ENCODE results near the gene SLC25A30. TPM values are rescaled to one million over a fixed set of nuclear protein-coding genes. Genes with fewer than 3 reads are reported as not detected.

SLC25A30 gene
- total RNA-seq, 4 donors from 2014 or later = 10.1 to 21.9 (median 11.9) TPM

- TF ChIP-seq CTCF (IDR thresholded peaks at IDR 0.05) = peak in 2 of 3 donors; percentile 26 to 54
- DNase-seq (ENCODE audit: low spot score) (peak; percentile 26), ATAC-seq (ENCODE audit: low FRiP score) (peak; percentile 69)
These were observed 47.2 kb downstream of the SLC25A30 start for GRCh38 chr13:45370922-45371406.

GRCh38 chr13:45369116-45369515 lies 49.1 kb downstream of the SLC25A30 start:
- DNase-seq (ENCODE audit: low spot score) (no peak), ATAC-seq (ENCODE audit: low FRiP score) (no peak)
- TF ChIP-seq CTCF (IDR thresholded peaks at IDR 0.05) = no peak

- ATAC-seq (ENCODE audit: low FRiP score) (no peak), DNase-seq (ENCODE audit: low spot score) (no peak)
- TF ChIP-seq CTCF (IDR thresholded peaks at IDR 0.05) = no peak
These were observed 49.6 kb downstream of the SLC25A30 start for GRCh38 chr13:45368571-45368970.

- no peak for ATAC-seq (ENCODE audit: low FRiP score)
- no peak for TF ChIP-seq CTCF (IDR thresholded peaks at IDR 0.05)
- DNase-seq (ENCODE audit: low spot score) = no peak
These were observed 50.2 kb downstream of the SLC25A30 start for GRCh38 chr13:45368005-45368404.

- peak; percentile 53 for DNase-seq (ENCODE audit: low spot score)
- TF ChIP-seq CTCF (IDR thresholded peaks at IDR 0.05) = no peak
- ATAC-seq (ENCODE audit: low FRiP score) = peak; percentile 93
These were observed 50.8 kb downstream of the SLC25A30 start for GRCh38 chr13:45367358-45367757.

GRCh38 chr13:45365558-45365885 lies 52.7 kb downstream of the SLC25A30 start:
- ATAC-seq (ENCODE audit: low FRiP score) = no peak
- no peak for DNase-seq (ENCODE audit: low spot score)
- TF ChIP-seq CTCF (IDR thresholded peaks at IDR 0.05) = no peak

- DNase-seq (ENCODE audit: low spot score) (no peak), ATAC-seq (ENCODE audit: low FRiP score) (no peak)
- TF ChIP-seq CTCF (IDR thresholded peaks at IDR 0.05) = no peak
These were observed 53.2 kb downstream of the SLC25A30 start for GRCh38 chr13:45364876-45365557.
